Mesenchymal stem cell (in vitro differentiated cells and primary cell): ENCODE results near the gene HLA-DRA. TPM values are rescaled to one million over a fixed set of nuclear protein-coding genes. Genes with fewer than 3 reads are reported as not detected.

Source experiments
- DNase-seq: peaks from one replicate; pipeline ENCODE4 v3.0.0-alpha.2; 2013
- H2AFZ ChIP-seq: one replicate; pipeline ENCODE4 v1.6.1; 2013; ENCODE audit warnings: low read depth, mild to moderate bottlenecking, control low read depth, inconsistent platforms, low read length, moderate library complexity
- H2AK5ac ChIP-seq: 2 replicates; pipeline ENCODE4 v1.6.1; 2013; ENCODE audit warnings: low read length, moderate library complexity, mild to moderate bottlenecking, inconsistent platforms; ENCODE audit not compliant: severe bottlenecking
- H2BK120ac ChIP-seq: one replicate; pipeline ENCODE4 v1.6.1; 2013; ENCODE audit warnings: low read depth, mild to moderate bottlenecking, inconsistent platforms, low read length, moderate library complexity
- H2BK12ac ChIP-seq, 2 experiments: one replicate each; pipeline ENCODE4 v1.6.1; 2013; ENCODE audit warnings: inconsistent platforms in 2 of 2, low read length in 2 of 2, mild to moderate bottlenecking in 2 of 2, moderate library complexity in 2 of 2, control low read depth in 1 of 2
- H2BK15ac ChIP-seq: one replicate; pipeline ENCODE4 v1.6.1; 2013; ENCODE audit warnings: mild to moderate bottlenecking, low read depth, inconsistent platforms; ENCODE audit not compliant: poor library complexity, severe bottlenecking
- H2BK5ac ChIP-seq: 2 replicates; pipeline ENCODE4 v1.6.1; 2013; ENCODE audit warnings: low read depth, mild to moderate bottlenecking, low read length, control low read depth, inconsistent platforms; ENCODE audit not compliant: poor library complexity, severe bottlenecking
- H3K14ac ChIP-seq, 2 experiments: one replicate each; pipeline ENCODE4 v1.6.1; 2013; ENCODE audit warnings: inconsistent platforms in 2 of 2, low read length in 2 of 2, control low read depth in 1 of 2, mild to moderate bottlenecking in 1 of 2, moderate library complexity in 1 of 2
- H3K18ac ChIP-seq, 2 experiments: one replicate each; pipeline ENCODE4 v1.6.1; 2013; ENCODE audit warnings: inconsistent platforms in 2 of 2, low read length in 2 of 2, control low read depth in 1 of 2, low read depth in 1 of 2, mild to moderate bottlenecking in 1 of 2
- H3K23ac ChIP-seq, 2 experiments: one replicate each; pipeline ENCODE4 v1.6.1; 2013; ENCODE audit warnings: inconsistent platforms in 2 of 2, low read length in 2 of 2, mild to moderate bottlenecking in 2 of 2, moderate library complexity in 2 of 2, control low read depth in 1 of 2
- H3K27ac ChIP-seq: 2 replicates; pipeline ENCODE4 v1.5.1; 2013; ENCODE audit warnings: mild to moderate bottlenecking, moderate library complexity, low read length, control low read depth, inconsistent platforms; ENCODE audit not compliant: poor library complexity, severe bottlenecking
- H3K27me3 ChIP-seq, 2 experiments: 2 replicates each; pipeline versions ENCODE4 v1.6.1 to v1.7.0; 2013; ENCODE audit warnings: low read length in 2 of 2, mild to moderate bottlenecking in 2 of 2, moderate library complexity in 2 of 2, control low read depth in 1 of 2, inconsistent platforms in 1 of 2; ENCODE audit not compliant: control insufficient read depth in 1 of 2, insufficient read depth in 1 of 2
- H3K36me3 ChIP-seq, 2 experiments: 2 replicates each; pipeline versions ENCODE4 v1.6.1 to v1.7.0; 2013; ENCODE audit warnings: low read length in 2 of 2, control low read depth in 1 of 2, inconsistent platforms in 1 of 2, low read depth in 1 of 2, mild to moderate bottlenecking in 1 of 2; ENCODE audit not compliant: insufficient read depth in 2 of 2, control insufficient read depth in 1 of 2
- H3K4ac ChIP-seq, 2 experiments: one replicate each; pipeline ENCODE4 v1.6.1; 2013; ENCODE audit warnings: inconsistent platforms in 2 of 2, low read length in 2 of 2, mild to moderate bottlenecking in 2 of 2, moderate library complexity in 2 of 2, control low read depth in 1 of 2, low read depth in 1 of 2
- H3K4me1 ChIP-seq: 2 replicates; pipeline ENCODE4 v1.6.1; 2013; ENCODE audit warnings: low read depth, low read length, control low read depth; ENCODE audit not compliant: control insufficient read depth, insufficient read depth
- H3K4me2 ChIP-seq: 2 replicates; pipeline ENCODE4 v1.6.1; 2013; ENCODE audit warnings: low read length, mild to moderate bottlenecking, inconsistent platforms; ENCODE audit not compliant: poor library complexity, severe bottlenecking
- H3K4me3 ChIP-seq, 2 experiments: 2 replicates each; pipeline versions ENCODE4 v1.5.1 to v1.7.0; 2013; ENCODE audit warnings: low read length in 2 of 2, mild to moderate bottlenecking in 2 of 2, control low read depth in 1 of 2, low read depth in 1 of 2; ENCODE audit not compliant: insufficient read depth in 1 of 2
- H3K79me1 ChIP-seq: replicated peaks from 2 replicates; pipeline ENCODE4 v1.6.1; 2013; ENCODE audit warnings: mild to moderate bottlenecking, control low read depth, low read length, inconsistent platforms; ENCODE audit not compliant: poor library complexity, severe bottlenecking
- H3K9ac ChIP-seq: 2 replicates; pipeline ENCODE4 v1.7.0; 2013; ENCODE audit warnings: mild to moderate bottlenecking, low read length, moderate library complexity
- H3K9me3 ChIP-seq: 2 replicates; pipeline ENCODE4 v1.7.0; 2013; ENCODE audit warnings: mild to moderate bottlenecking, low read length; ENCODE audit not compliant: control insufficient read depth
- H4K8ac ChIP-seq: one replicate; pipeline ENCODE4 v1.6.1; 2013; ENCODE audit warnings: inconsistent platforms, mild to moderate bottlenecking, low read length, moderate library complexity
- H4K91ac ChIP-seq: one replicate; pipeline ENCODE4 v1.6.1; 2013; ENCODE audit warnings: mild to moderate bottlenecking, low read length, inconsistent platforms
- WGBS: methylation state at CpG from one replicate; pipeline ENCODE4 v1.1.7; 2013; ENCODE audit warnings: mixed read lengths; 5-methylcytosine and 5-hydroxymethylcytosine counted together
- polyA plus RNA-seq, 2 experiments: library from polyadenylated mRNA; stranded (reverse); fragments of 200-250 nt; gene quantifications; one replicate each; pipeline ENCODE4 v1.2.3, GENCODE V29; 2013

The HLA-DRA gene
- not detected for polyA plus RNA-seq (2013, experiment 1 of 2)
- polyA plus RNA-seq (2013, experiment 2 of 2), result not detected

DNA sequence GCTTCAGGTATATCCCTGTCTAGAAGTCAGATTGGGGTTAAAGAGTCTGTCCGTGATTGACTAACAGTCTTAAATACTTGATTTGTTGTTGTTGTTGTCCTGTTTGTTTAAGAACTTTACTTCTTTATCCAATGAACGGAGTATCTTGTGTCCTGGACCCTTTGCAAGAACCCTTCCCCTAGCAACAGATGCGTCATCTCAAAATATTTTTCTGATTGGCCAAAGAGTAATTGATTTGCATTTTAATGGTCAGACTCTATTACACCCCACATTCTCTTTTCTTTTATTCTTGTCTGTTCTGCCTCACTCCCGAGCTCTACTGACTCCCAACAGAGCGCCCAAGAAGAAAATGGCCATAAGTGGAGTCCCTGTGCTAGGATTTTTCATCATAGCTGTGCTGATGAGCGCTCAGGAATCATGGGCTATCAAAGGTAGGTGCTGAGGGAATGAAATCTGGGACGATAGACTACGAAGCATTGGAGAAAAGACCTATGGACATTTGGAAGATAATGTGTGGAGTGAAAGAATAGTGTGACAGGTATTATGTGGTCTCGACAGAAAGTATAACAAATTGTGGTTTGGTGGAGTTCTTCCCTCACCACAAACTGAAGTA is at the start of gene HLA-DRA:
HLA-DRA (plus strand) TSS at position 286 of the 613 bp plus-strand sequence; CDS start at position 350, 64 bp downstream.
- Histone ChIP-seq H3K4ac (no peak within 1 kb of the TSS), H3K4me3 (peak within 1 kb of the TSS in 1 of 2 experiments; percentile 83), H2BK5ac (no peak within 1 kb of the TSS), H3K36me3 (peaks cover 0 to 18% of the 10 kb centered on the region in 2 experiments), H3K79me1 (no peaks in the 10 kb centered on the region), H3K23ac (no peak within 1 kb of the TSS), H3K18ac (no peak within 1 kb of the TSS), H3K14ac (no peak within 1 kb of the TSS), H4K91ac (no peak within 1 kb of the TSS), H3K4me2 (no peak within 1 kb of the TSS), H2AFZ (no peak within 1 kb of the TSS), H2AK5ac (no peak within 1 kb of the TSS), H3K27ac (no peak within 1 kb of the TSS), H2BK15ac (no peak within 1 kb of the TSS), H3K4me1 (no peaks in the 10 kb centered on the region), H2BK12ac (no peak within 1 kb of the TSS), H3K9ac (peak within 1 kb of the TSS; percentile 80), H2BK120ac (no peak within 1 kb of the TSS), H3K27me3 (peaks cover 15 to 29% of the 10 kb centered on the region in 2 experiments), H4K8ac (no peak within 1 kb of the TSS), H3K9me3 (no peaks in the 10 kb centered on the region)
- 52% methylated on average over 8 of the region's 9 CpGs for WGBS
- DNase-seq, result peak; percentile 54

DNA sequence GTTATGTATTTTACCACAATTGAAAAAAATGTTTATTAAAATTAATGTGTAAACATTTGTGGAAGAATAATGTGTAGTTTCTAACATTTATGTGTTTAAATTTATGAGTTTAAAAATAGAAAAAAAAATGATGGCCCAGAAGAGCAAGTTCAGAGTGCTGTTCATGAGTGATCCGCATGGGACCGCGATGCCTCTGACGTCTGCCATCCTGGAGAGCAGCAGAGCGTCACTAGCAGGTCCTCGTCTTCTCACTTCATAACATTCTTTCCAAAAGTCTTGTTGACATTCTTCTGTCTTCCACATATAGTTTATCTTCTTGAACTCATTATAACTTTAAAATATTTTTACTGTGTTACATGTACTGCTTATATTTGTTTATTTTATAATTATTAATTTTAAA is 48.2 kb upstream of the HLA-DRA start:
- H2AFZ ChIP-seq, result no peak overlapping the region
- no peaks in the 10 kb centered on the region for H3K36me3 ChIP-seq
- H3K4me2 ChIP-seq, result no peak overlapping the region
- H2BK12ac ChIP-seq, result no peak overlapping the region
- H2BK120ac ChIP-seq, result no peak overlapping the region
- no peaks in the 10 kb centered on the region for H3K4me1 ChIP-seq
- no peak overlapping the region for H3K23ac ChIP-seq
- 93% methylated on average over 5 of the region's 6 CpGs for WGBS
- H4K8ac ChIP-seq, result no peak overlapping the region
- DNase-seq, result no peak
- no peaks in the 10 kb centered on the region for H3K79me1 ChIP-seq
- no peak overlapping the region for H3K4me3 ChIP-seq
- no peak overlapping the region for H2AK5ac ChIP-seq
- peaks cover 14% of the 10 kb centered on the region in 2 experiments for H3K27me3 ChIP-seq
- H3K9ac ChIP-seq, result no peak overlapping the region
- H3K9me3 ChIP-seq, result no peaks in the 10 kb centered on the region
- no peak overlapping the region for H3K27ac ChIP-seq
- H3K18ac ChIP-seq, result no peak overlapping the region
- no peak overlapping the region for H3K14ac ChIP-seq
- no peak overlapping the region for H2BK15ac ChIP-seq
- no peak overlapping the region for H3K4ac ChIP-seq
- no peak overlapping the region for H4K91ac ChIP-seq
- no peak overlapping the region for H2BK5ac ChIP-seq

DNA sequence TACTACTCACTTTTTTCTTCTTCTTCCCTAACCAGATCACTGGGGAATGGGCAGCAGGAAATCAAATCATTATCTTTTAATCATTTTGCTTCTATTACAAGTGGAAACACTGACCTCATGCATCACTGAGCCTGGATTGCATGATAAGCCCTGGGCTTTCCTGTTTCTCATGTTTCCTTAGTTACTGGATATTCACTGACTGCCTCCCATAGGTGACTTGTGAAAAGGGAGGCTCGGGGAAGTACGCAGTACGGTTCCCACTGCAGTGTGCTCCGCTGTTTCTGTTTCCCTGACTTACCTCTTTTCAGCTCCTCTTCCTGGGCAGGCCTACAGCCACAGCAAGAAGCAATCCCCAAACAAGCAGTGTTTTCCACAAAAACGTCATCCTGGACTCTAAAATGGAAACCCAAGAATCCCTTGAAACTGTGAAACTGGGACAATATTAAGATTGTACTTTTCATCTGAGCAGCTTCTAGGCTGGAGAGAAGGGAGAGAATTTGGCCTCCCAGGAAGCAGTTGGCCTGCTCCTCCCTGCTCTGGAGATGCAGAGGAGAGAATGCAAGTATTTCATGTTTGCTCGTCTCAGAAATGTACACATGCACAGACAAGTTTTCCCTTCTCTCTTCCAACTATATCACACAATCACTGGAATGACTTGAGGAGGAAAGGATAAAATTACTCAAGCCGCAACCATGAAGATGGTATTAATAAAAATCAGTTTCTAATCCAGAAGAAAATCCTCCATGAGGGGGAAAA is 45.8 kb upstream of the HLA-DRA start:
- Histone ChIP-seq H2BK120ac (no peak overlapping the region), H3K4me1 (no peaks in the 10 kb centered on the region), H2BK12ac (no peak overlapping the region), H3K14ac (no peak overlapping the region), H3K27me3 (peaks cover 3 to 5% of the 10 kb centered on the region in 2 experiments), H3K4ac (no peak overlapping the region), H3K18ac (no peak overlapping the region), H3K23ac (no peak overlapping the region), H3K4me2 (no peak overlapping the region), H3K9ac (peak overlapping the region; percentile 73), H3K4me3 (no peak overlapping the region), H3K36me3 (no peaks in the 10 kb centered on the region), H4K8ac (no peak overlapping the region), H3K79me1 (no peaks in the 10 kb centered on the region), H2AK5ac (no peak overlapping the region), H2BK15ac (no peak overlapping the region), H2BK5ac (no peak overlapping the region), H2AFZ (no peak overlapping the region), H4K91ac (no peak overlapping the region), H3K9me3 (no peaks in the 10 kb centered on the region), H3K27ac (no peak overlapping the region)
- 54% methylated on average over 4 of the region's 7 CpGs for WGBS
- peak; percentile 29 for DNase-seq

DNA sequence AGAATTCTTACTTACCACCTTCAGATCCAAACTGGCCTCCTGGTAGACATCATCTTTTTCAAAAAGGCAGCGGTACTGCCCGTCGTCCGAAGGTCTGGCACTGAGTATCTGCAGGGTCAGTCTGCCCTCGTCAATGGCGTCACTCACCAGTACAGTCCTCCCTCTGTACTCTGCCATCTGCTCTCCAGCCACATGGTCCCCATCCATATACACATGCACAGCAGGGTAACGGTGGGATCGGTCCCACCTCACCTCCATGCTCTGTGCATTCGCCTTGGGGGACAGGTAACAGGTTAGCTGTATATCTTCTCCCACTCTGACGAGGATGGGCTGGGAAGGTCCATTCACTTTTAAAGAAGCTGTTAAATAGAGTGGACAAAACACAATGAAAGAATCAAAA is 43.7 kb upstream of the HLA-DRA start:
- Histone ChIP-seq H3K23ac (no peak overlapping the region), H3K4me3 (no peak overlapping the region), H3K4me2 (no peak overlapping the region), H4K8ac (no peak overlapping the region), H2BK12ac (no peak overlapping the region), H2AK5ac (no peak overlapping the region), H2BK15ac (no peak overlapping the region), H3K4ac (no peak overlapping the region), H3K27me3 (peaks cover 8 to 11% of the 10 kb centered on the region in 2 experiments), H2BK120ac (no peak overlapping the region), H3K14ac (no peak overlapping the region), H3K9ac (no peak overlapping the region), H2BK5ac (no peak overlapping the region), H3K4me1 (no peaks in the 10 kb centered on the region), H3K27ac (no peak overlapping the region), H3K36me3 (no peaks in the 10 kb centered on the region), H3K9me3 (no peaks in the 10 kb centered on the region), H2AFZ (no peak overlapping the region), H4K91ac (no peak overlapping the region), H3K79me1 (no peaks in the 10 kb centered on the region), H3K18ac (no peak overlapping the region)
- WGBS, result 92% methylated on average over 8 of the region's 10 CpGs
- DNase-seq, result no peak
